ENCODE measurements around the gene NRXN2.

DNA sequence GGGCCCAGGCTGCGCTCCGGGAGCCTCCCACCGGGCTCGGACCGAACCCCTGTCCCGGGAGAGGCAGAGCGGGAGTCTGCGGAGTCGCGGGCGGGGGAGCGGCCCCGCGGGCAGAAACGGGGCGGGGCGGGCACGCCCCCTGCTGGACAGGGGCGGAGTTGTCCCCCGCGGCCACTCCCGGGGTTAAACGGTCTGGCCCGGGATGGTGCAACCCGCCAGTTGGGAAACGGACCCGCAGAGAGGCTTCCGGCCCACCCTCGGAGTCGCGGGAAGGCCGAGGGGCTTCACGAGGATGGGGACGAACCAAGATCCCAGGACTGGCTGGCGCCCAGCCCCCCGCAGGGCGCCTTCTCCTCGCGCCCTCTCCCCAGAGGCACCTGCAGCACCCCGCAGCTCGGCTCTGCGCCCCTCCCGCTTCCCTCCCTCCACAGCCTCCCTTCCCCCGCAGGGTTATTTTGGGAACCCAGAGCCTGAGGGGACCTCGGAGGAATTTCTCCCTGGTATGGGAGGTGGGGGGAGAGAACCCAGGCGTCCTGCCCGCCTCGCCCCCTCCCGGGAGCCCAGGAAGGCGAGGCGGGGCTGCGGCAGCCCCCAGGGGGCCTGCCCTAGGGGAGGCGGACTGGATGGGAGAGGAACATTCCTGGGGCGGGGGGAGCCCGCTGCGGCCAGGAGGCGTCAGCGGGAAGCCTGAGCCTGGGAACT, 20.0 kb upstream of the NRXN2 start:
- TF ChIP-seq, protein P1, sequence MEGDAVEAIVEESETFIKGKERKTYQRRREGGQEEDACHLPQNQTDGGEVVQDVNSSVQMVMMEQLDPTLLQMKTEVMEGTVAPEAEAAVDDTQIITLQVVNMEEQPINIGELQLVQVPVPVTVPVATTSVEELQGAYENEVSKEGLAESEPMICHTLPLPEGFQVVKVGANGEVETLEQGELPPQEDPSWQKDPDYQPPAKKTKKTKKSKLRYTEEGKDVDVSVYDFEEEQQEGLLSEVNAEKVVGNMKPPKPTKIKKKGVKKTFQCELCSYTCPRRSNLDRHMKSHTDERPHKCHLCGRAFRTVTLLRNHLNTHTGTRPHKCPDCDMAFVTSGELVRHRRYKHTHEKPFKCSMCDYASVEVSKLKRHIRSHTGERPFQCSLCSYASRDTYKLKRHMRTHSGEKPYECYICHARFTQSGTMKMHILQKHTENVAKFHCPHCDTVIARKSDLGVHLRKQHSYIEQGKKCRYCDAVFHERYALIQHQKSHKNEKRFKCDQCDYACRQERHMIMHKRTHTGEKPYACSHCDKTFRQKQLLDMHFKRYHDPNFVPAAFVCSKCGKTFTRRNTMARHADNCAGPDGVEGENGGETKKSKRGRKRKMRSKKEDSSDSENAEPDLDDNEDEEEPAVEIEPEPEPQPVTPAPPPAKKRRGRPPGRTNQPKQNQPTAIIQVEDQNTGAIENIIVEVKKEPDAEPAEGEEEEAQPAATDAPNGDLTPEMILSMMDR (conservative IDR thresholded peaks at IDR 0.05; ENCODE audit: low read length): peak; percentile 64
- no peak for TF ChIP-seq EZH2phosphoT487 (IDR thresholded peaks at IDR 0.05; ENCODE audit: borderline replicate concordance)

Data from Loucy (cell line).